Measurements from ENCODE around the gene POU6F2.

- TF ChIP-seq, protein P1, sequence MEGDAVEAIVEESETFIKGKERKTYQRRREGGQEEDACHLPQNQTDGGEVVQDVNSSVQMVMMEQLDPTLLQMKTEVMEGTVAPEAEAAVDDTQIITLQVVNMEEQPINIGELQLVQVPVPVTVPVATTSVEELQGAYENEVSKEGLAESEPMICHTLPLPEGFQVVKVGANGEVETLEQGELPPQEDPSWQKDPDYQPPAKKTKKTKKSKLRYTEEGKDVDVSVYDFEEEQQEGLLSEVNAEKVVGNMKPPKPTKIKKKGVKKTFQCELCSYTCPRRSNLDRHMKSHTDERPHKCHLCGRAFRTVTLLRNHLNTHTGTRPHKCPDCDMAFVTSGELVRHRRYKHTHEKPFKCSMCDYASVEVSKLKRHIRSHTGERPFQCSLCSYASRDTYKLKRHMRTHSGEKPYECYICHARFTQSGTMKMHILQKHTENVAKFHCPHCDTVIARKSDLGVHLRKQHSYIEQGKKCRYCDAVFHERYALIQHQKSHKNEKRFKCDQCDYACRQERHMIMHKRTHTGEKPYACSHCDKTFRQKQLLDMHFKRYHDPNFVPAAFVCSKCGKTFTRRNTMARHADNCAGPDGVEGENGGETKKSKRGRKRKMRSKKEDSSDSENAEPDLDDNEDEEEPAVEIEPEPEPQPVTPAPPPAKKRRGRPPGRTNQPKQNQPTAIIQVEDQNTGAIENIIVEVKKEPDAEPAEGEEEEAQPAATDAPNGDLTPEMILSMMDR (IDR thresholded peaks at IDR 0.05 in 4 of 5, conservative IDR thresholded peaks at IDR 0.05 in 1 of 5): no peak
- no peak for TF ChIP-seq POLR2A (IDR thresholded peaks at IDR 0.05)
These were observed 782 bp downstream of the POU6F2 start for GRCh38 chr7:38978491-38978890.
